ENCODE measurements around the gene SLC13A5. TPM values are rescaled to one million over a fixed set of nuclear protein-coding genes. Genes with fewer than 3 reads are reported as not detected.

The SLC13A5 gene
- total RNA-seq, 1 donor from 2014 or later = not detected

GRCh38 chr17:6683081-6683684 is 30.0 kb downstream of the SLC13A5 start:
- Histone ChIP-seq H3K4me3 (no peak overlapping the region), H3K9me3 (ENCODE audit: low read depth) (no peaks in the 10 kb centered on the region), H4K20me1 (ENCODE audit: low read depth) (no peaks in the 10 kb centered on the region), H2AFZ (replicated peaks) (no peak overlapping the region), H3K9ac (no peak overlapping the region), H3K27me3 (no peaks in the 10 kb centered on the region), H3K4me1 (no peaks in the 10 kb centered on the region), H3K36me3 (no peaks in the 10 kb centered on the region), H3F3A (ENCODE audit: low read depth) (no peaks in the 10 kb centered on the region), H3K4me2 (no peak overlapping the region), H3K79me2 (ENCODE audit: low read depth) (no peaks in the 10 kb centered on the region), H3K27ac (no peak overlapping the region)
- Mint-ChIP-seq H3K27me3 (ENCODE audit: insufficient read depth, low read depth) (peaks cover 13% of the 10 kb centered on the region), H3K9me3 (no peaks in the 10 kb centered on the region), H3K4me3 (no peak overlapping the region), H3K27ac (no peak overlapping the region), H3K4me1 (peaks cover 3% of the 10 kb centered on the region), H3K36me3 (no peaks in the 10 kb centered on the region)
- no peak for TF ChIP-seq EZH2 (IDR thresholded peaks at IDR 0.05)
- TF ChIP-seq EZH2phosphoT487 (IDR thresholded peaks at IDR 0.05) = no peak
- no peak for TF ChIP-seq CTCF (IDR thresholded peaks at IDR 0.05)
- DNase-seq (ENCODE audit: low spot score) = no peak

- Histone ChIP-seq H3K4me2 (no peak overlapping the region), H3K4me1 (no peaks in the 10 kb centered on the region), H3K27me3 (no peaks in the 10 kb centered on the region), H3K9ac (no peak overlapping the region), H3K4me3 (no peak overlapping the region), H2AFZ (replicated peaks) (no peak overlapping the region), H3K36me3 (no peaks in the 10 kb centered on the region), H3F3A (ENCODE audit: low read depth) (no peaks in the 10 kb centered on the region), H3K79me2 (ENCODE audit: low read depth) (no peaks in the 10 kb centered on the region), H3K9me3 (ENCODE audit: low read depth) (no peaks in the 10 kb centered on the region), H4K20me1 (ENCODE audit: low read depth) (no peaks in the 10 kb centered on the region), H3K27ac (no peak overlapping the region)
- H3K4me3 Mint-ChIP-seq = no peak overlapping the region
- H3K36me3 Mint-ChIP-seq = no peaks in the 10 kb centered on the region
- H3K4me1 Mint-ChIP-seq = peaks cover 3% of the 10 kb centered on the region
- no peaks in the 10 kb centered on the region for H3K9me3 Mint-ChIP-seq
- peaks cover 11% of the 10 kb centered on the region for H3K27me3 Mint-ChIP-seq (ENCODE audit: insufficient read depth, low read depth)
- TF ChIP-seq EZH2 (IDR thresholded peaks at IDR 0.05) (no peak), CTCF (IDR thresholded peaks at IDR 0.05) (no peak), EZH2phosphoT487 (IDR thresholded peaks at IDR 0.05) (no peak)
- no peak overlapping the region for H3K27ac Mint-ChIP-seq
- no peak for DNase-seq (ENCODE audit: low spot score)
Measured at GRCh38 chr17:6682339-6682738, 30.8 kb downstream of the SLC13A5 start.

- H3K27ac ChIP-seq = no peak overlapping the region
- no peaks in the 10 kb centered on the region for H3K9me3 ChIP-seq (ENCODE audit: low read depth)
- peaks cover 3% of the 10 kb centered on the region for H3K4me1 Mint-ChIP-seq
- H2AFZ ChIP-seq (replicated peaks) = no peak overlapping the region
- no peaks in the 10 kb centered on the region for H3K9me3 Mint-ChIP-seq
- H3K27ac Mint-ChIP-seq = no peak overlapping the region
- H3K9ac ChIP-seq = no peak overlapping the region
- H3K36me3 Mint-ChIP-seq = no peaks in the 10 kb centered on the region
- no peak overlapping the region for H3K4me3 Mint-ChIP-seq
- no peak for TF ChIP-seq CTCF (IDR thresholded peaks at IDR 0.05)
- no peak for TF ChIP-seq EZH2 (IDR thresholded peaks at IDR 0.05)
- TF ChIP-seq EZH2phosphoT487 (IDR thresholded peaks at IDR 0.05) = no peak
- no peak overlapping the region for H3K4me3 ChIP-seq
- no peaks in the 10 kb centered on the region for H3K4me1 ChIP-seq
- no peaks in the 10 kb centered on the region for H3K79me2 ChIP-seq (ENCODE audit: low read depth)
- H4K20me1 ChIP-seq (ENCODE audit: low read depth) = no peaks in the 10 kb centered on the region
- peaks cover 7% of the 10 kb centered on the region for H3K27me3 Mint-ChIP-seq (ENCODE audit: insufficient read depth, low read depth)
- H3K36me3 ChIP-seq = no peaks in the 10 kb centered on the region
- H3K27me3 ChIP-seq = no peaks in the 10 kb centered on the region
- no peaks in the 10 kb centered on the region for H3F3A ChIP-seq (ENCODE audit: low read depth)
- DNase-seq (ENCODE audit: low spot score) = no peak
- H3K4me2 ChIP-seq = no peak overlapping the region
Measured at GRCh38 chr17:6681671-6682070, 31.5 kb downstream of the SLC13A5 start.
